ENCODE data around the gene CERS1.

Gene CERS1

GRCh38 chr19:18904334-18905057 lies 8.5 kb upstream of the CERS1 start:
- TF ChIP-seq FOXP2 (optimal IDR thresholded peaks at IDR 0.05; ENCODE audit: borderline replicate concordance, extremely low read depth, extremely low read length, insufficient read depth) (no peak), POLR2AphosphoS5 (IDR thresholded peaks at IDR 0.05; ENCODE audit: low read depth, low read length) (no peak), SIN3A (IDR thresholded peaks at IDR 0.05; ENCODE audit: borderline replicate concordance, insufficient read depth, low read length) (no peak), TAF1 (IDR thresholded peaks at IDR 0.05; ENCODE audit: borderline replicate concordance, insufficient read depth, low read length) (no peak)
- TF ChIP-seq, protein P1, sequence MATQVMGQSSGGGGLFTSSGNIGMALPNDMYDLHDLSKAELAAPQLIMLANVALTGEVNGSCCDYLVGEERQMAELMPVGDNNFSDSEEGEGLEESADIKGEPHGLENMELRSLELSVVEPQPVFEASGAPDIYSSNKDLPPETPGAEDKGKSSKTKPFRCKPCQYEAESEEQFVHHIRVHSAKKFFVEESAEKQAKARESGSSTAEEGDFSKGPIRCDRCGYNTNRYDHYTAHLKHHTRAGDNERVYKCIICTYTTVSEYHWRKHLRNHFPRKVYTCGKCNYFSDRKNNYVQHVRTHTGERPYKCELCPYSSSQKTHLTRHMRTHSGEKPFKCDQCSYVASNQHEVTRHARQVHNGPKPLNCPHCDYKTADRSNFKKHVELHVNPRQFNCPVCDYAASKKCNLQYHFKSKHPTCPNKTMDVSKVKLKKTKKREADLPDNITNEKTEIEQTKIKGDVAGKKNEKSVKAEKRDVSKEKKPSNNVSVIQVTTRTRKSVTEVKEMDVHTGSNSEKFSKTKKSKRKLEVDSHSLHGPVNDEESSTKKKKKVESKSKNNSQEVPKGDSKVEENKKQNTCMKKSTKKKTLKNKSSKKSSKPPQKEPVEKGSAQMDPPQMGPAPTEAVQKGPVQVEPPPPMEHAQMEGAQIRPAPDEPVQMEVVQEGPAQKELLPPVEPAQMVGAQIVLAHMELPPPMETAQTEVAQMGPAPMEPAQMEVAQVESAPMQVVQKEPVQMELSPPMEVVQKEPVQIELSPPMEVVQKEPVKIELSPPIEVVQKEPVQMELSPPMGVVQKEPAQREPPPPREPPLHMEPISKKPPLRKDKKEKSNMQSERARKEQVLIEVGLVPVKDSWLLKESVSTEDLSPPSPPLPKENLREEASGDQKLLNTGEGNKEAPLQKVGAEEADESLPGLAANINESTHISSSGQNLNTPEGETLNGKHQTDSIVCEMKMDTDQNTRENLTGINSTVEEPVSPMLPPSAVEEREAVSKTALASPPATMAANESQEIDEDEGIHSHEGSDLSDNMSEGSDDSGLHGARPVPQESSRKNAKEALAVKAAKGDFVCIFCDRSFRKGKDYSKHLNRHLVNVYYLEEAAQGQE (IDR thresholded peaks at IDR 0.05; ENCODE audit: insufficient read depth in 1 of 2, low read depth in 2 of 2, low read length in 2 of 2) = no peak

GRCh38 chr19:18903156-18904037 lies 7.4 kb upstream of the CERS1 start:
- TF ChIP-seq POLR2AphosphoS5 (IDR thresholded peaks at IDR 0.05; ENCODE audit: low read depth, low read length) (no peak), FOXP2 (optimal IDR thresholded peaks at IDR 0.05; ENCODE audit: borderline replicate concordance, extremely low read depth, extremely low read length, insufficient read depth) (no peak), TAF1 (IDR thresholded peaks at IDR 0.05; ENCODE audit: borderline replicate concordance, insufficient read depth, low read length) (no peak), SIN3A (IDR thresholded peaks at IDR 0.05; ENCODE audit: borderline replicate concordance, insufficient read depth, low read length) (no peak)
- TF ChIP-seq, protein P1 (IDR thresholded peaks at IDR 0.05; ENCODE audit: insufficient read depth in 1 of 2, low read depth in 2 of 2, low read length in 2 of 2) = no peak

DNA sequence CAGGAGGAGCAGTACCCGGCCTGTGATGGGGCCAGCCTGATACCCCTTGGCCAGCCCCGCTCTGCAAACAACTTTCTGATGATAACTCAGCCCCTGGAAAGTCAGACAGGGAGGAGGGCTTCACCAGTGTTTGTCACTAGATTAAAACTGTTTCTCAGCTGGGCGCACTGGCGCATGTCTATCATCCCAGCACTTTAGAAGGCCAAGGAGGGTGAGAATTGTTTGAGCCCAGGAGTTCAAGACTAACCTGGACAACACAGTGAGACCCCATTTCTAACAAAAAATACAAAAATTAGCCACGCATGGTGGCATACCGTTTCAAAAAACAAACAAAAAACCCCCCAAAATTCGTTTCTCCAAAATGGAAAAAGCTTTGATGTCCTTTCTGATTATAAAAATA lies 5.5 kb upstream of the CERS1 start:
- no peak for TF ChIP-seq POLR2AphosphoS5 (IDR thresholded peaks at IDR 0.05; ENCODE audit: low read depth, low read length)

DNA sequence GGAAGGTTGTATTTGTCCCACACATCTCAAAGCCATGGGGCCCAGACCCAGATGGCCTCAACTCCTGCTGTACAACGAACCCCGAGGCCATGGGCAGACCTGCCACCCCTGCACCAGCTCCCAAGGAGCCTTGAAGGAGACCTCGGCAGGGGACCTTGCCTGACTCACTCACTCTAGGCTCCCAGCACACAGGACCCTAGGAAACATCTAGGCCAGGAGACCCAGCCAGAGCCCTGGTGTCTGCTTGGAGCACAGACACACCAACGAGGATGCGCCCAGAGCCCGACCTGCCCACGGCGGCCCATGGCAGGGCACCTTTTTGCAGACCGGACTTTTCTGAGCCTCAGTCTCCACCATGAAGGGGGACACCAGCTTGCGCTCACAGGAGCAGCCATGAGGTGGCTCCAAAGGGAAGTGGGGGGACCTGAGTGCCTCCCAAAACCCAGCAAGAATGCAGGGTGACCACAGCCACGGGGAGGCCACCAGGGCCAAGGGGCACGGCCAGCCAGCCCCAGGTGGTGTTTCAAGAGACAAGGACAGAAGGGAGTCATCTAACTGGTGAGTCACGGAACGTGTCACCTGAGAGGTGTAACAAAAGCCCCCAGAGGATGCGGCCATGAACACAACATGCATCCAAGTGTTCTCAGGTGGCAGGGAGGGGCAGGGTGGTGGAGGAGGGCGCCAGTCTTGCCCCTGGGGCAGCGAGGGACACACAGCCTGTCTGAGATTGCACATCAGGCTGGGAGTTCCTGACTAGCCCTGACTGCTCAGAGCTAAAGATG lies 4.9 kb upstream of the CERS1 start:
- TF ChIP-seq, protein P1 (IDR thresholded peaks at IDR 0.05; ENCODE audit: insufficient read depth in 1 of 2, low read depth in 2 of 2, low read length in 2 of 2) = no peak
- TF ChIP-seq FOXP2 (optimal IDR thresholded peaks at IDR 0.05; ENCODE audit: borderline replicate concordance, extremely low read depth, extremely low read length, insufficient read depth) (no peak), POLR2AphosphoS5 (IDR thresholded peaks at IDR 0.05; ENCODE audit: low read depth, low read length) (no peak), TAF1 (IDR thresholded peaks at IDR 0.05; ENCODE audit: borderline replicate concordance, insufficient read depth, low read length) (no peak)

All from PFSK-1 (cell line).